Lung microvascular endothelial cell (primary cell): Measurements from ENCODE around the gene UQCRFS1. TPM values are rescaled to one million over a fixed set of nuclear protein-coding genes. Genes with fewer than 3 reads are reported as not detected.
A peak's percentile ranks its signal among the peaks of the same experiment; 100 is the strongest.
"Not testable (repeated sequence)": the region's sequence is repeated elsewhere in the genome, so short reads cannot be mapped to it uniquely, and the experiment has no call there.

Experiments
- DNase-seq, 2 donors: peaks; one replicate each; pipeline versions ENCODE4 v3.0.0 to v3.0.0-alpha.2; 2010; ENCODE audit warnings: low read depth in 2 of 2
- total RNA-seq: library from RNA; depleted of rRNA; stranded (reverse); fragments of >200 nt; gene quantifications from 2 replicates; pipeline ENCODE4 v1.2.1, GENCODE V29; 2014

UQCRFS1 gene
- total RNA-seq, 1 donor from 2014 or later: 30.0 TPM

GRCh38 chr19:29215322-29215845, 2.4 kb upstream of the UQCRFS1 start:
- no peak for DNase-seq

- no peak for DNase-seq
Observed at GRCh38 chr19:29214411-29214810, 1.5 kb upstream of the UQCRFS1 start.

GRCh38 chr19:29212356-29212647, 649 bp downstream of the UQCRFS1 start:
- DNase-seq: no peak

GRCh38 chr19:29211562-29212355, 1.2 kb downstream of the UQCRFS1 start:
- peak; percentile 44 to 46 for DNase-seq

- DNase-seq: not testable (repeated sequence)
Observed at GRCh38 chr19:29211041-29211440, 1.9 kb downstream of the UQCRFS1 start.

- DNase-seq: not testable (repeated sequence)
Observed at GRCh38 chr19:29210502-29210901, 2.4 kb downstream of the UQCRFS1 start.

GRCh38 chr19:29207403-29208187, 5.4 kb downstream of the UQCRFS1 start:
- not testable (repeated sequence) for DNase-seq

- DNase-seq: no peak
Observed at GRCh38 chr19:29206453-29206852, 6.5 kb downstream of the UQCRFS1 start.

GRCh38 chr19:29202281-29202680, 10.7 kb downstream of the UQCRFS1 start:
- no peak for DNase-seq

GRCh38 chr19:29201855-29202254, 11.1 kb downstream of the UQCRFS1 start:
- DNase-seq: no peak

GRCh38 chr19:29194658-29195057, 18.3 kb downstream of the UQCRFS1 start:
- no peak for DNase-seq

GRCh38 chr19:29193155-29193554, 19.8 kb downstream of the UQCRFS1 start:
- no peak for DNase-seq

GRCh38 chr19:29191005-29191404, 21.9 kb downstream of the UQCRFS1 start:
- no peak for DNase-seq

- DNase-seq: no peak
Observed at GRCh38 chr19:29189033-29189360, 24.0 kb downstream of the UQCRFS1 start.

- no peak for DNase-seq
Observed at GRCh38 chr19:29188289-29189032, 24.5 kb downstream of the UQCRFS1 start.

GRCh38 chr19:29187676-29188075, 25.3 kb downstream of the UQCRFS1 start:
- no peak for DNase-seq

GRCh38 chr19:29185427-29185826, 27.5 kb downstream of the UQCRFS1 start:
- DNase-seq: no peak

GRCh38 chr19:29176981-29177754, 35.8 kb downstream of the UQCRFS1 start:
- no peak for DNase-seq

GRCh38 chr19:29173896-29174295, 39.1 kb downstream of the UQCRFS1 start:
- no peak for DNase-seq

GRCh38 chr19:29172302-29172701, 40.6 kb downstream of the UQCRFS1 start:
- no peak for DNase-seq

GRCh38 chr19:29171525-29171924, 41.4 kb downstream of the UQCRFS1 start:
- DNase-seq: no peak
